ENCODE results near the gene FMNL1.

FMNL1 gene

DNA sequence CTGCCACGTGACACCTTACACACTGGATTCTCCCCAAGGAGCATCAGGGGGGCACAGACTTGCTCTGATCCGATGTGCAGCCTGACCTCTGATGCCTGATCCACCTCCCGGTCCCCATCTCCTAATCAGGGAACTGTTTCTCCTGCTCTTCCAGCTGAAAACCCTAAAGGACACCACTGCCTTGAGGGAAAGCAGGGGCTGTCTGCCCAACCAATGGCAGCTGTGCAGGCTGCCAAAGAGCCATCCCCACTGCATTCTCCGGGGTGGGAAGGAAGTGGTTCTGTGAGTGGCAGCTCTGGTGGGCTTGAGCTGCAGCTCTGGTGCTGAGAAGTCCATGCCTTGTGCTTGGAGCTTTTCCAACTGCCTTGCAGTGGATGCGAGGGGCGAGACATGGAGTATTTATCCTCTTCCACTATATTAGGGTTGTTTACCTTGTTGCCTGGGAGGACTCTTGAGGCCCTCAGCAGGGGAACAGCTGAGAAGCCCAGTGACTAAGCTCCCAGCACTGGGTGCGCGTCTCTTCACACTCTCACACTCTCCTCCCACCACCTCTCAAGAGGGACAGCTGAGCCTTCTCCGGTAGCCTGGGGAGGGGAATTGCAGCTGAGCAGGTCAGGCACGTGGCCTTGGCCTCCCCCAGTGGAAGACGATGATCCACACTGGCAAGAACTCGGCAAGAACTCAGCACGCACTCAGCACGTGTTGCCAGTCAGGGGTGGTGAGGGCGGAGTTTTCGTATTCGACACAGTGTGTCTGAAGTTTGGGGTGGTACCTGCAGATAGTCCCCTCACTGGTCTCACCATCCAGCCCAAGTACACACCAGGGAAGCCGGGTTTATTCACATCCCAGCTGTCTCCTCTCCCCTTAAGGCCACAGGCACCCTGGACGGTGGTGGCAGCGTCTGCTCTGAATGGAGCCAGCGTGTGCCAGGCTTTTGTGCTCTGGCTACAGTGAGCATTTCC is 61.3 kb downstream of the FMNL1 start:
- DNase-seq (ENCODE audit: low read depth in 2 of 2) = no peak

DNA sequence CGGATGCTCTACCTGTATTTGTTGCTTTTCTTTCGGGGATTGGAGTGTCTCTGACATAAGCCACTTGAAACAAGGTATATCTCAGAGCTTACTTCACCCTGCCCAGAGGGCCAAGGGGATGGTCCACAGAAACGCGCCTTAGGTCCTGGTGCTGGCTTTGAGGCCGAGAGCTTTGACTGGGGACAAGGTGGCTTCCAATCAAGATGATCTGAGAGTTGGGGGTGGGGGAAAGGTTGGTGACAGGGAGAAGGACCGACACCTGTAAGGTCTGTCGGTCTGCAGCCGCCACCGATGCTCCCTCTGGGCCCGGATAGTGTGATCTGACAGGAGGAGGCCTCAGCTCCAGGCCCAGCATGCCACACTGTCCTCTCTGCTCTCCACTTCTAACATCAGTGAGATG is 62.0 kb downstream of the FMNL1 start:
- no peak for DNase-seq (ENCODE audit: low read depth in 2 of 2)

DNA sequence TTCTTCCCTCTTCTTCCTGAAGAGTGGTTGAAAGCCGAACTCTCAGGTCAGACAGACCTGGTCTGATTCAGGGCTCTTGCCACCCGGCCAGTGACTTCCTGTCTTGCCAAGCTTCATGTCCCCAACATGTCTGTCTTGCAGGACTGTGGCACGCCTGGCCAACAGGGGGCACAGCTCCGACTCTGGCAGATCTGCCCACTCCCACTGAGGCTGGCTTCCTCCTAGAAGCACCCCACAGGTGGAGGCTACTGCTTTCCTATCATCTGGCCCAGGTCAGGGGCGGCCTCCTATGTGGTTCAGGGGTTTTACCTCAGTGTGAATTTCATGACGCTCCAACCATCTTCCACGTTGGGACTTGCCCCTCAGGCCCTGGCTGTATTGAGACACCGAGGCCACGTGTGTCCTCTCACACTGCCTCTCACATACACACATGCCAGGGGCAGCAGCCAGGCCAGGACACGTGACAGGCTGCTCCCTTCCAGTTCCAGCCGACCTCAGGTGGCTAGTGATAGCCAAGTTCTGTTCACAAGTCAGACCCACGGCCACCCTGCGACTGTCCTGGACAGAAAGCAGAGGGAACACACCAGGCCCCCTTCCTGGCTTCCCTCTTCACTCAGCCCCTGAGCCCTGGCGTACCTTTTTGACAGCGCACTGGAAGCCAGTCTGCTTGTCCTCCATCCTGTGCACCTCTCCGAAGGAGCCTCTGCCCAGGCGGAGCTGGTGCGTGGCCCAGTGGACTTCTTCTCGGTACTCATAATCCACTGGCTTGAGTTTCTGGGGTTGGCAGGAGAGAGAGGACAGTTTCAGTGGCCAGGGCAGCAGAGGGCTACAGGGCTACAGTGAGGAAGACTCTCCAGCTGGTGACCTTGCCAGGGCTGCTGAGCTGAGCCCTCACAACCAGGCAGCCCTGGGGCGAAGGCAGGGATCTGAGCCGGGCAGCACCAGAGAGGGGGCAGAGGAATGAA is 62.8 kb downstream of the FMNL1 start:
- DNase-seq (ENCODE audit: low read depth in 2 of 2) = no peak

DNA sequence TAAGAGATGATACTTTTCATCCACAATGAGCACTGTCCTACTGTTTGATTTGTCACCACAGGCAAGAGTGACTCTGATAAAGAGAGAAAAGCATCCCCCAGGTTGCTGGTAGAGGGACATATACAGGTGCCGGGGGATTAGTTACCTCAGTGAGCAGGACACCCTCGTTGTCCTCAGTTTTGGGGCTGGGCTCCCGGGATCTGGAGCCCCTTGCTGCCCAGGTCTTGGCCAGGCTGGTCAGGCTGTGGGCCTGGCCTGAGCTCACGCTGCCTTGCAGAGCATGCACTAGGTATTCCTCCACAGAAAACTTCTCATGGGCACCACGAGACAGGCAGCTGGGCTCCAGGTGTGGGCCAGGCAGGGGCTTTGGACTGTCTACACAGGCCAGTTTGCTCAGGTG is 64.6 kb downstream of the FMNL1 start:
- DNase-seq (ENCODE audit: low read depth in 2 of 2) = no peak

DNA sequence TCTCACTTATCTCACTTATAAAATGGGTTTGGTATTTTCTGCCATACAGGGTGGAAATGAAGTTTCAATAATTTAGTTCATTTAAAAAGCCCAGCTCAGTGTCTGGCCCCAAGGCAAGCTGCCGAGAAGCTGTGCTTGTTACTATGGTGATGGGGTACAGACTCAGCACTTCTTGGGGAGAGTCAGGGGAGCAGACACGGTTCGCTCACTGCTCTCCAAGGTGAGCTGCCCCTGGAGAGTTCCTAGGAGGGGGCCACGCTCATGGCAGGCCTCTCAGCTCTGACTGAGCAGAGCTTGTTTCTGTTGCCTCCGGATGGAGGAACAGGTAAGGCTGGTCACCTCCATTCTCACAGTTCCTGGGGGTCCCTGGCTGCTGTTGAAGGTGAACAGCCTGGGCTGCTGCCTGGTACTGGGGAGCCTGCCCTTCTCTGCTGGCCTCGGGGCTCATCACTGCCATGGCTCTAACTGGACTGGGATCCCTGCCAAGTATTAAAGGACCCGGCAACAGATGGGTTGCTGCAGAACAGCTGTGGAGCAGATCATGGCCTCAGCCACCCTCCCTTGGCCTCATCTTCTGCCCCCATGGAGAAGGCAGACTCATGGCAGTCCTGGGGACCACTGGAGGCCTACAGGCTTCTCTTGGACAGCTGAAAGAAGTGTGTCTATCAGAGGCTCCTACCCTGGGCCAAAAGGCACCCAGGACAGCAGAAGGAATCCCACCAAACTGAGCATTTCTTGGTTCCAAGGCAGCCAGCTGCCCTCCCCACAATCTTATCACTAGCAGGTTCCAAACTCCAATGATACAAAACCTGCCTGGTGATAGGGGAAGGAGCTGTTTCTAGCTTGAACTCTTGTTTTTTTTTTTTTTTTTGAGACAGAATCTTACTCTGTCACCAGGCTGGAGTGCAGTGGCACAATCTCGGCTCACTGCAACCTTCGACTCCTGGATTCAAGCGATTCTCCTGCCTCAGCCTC is 66.1 kb downstream of the FMNL1 start:
- no peak for DNase-seq (ENCODE audit: low read depth in 2 of 2)

DNA sequence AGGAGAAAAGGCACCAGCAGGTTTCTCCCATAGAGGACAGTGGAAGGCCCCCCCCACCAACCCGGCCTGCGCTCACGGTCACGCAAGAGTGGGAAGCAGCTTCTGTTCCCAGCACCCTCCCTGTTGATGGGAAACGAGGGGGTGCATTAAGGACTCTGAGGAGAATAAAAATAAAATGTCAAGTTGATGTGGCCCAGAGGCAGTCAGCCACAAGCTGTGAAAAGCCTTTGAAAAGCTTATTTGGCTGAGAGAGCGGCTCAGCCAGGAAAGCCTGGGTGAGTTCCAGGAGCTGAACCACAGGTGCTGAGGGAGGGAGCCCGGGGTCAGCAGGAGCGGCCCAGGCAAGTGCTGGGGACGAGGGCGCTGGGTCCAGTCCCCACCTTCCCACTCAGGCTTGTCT is 67.1 kb downstream of the FMNL1 start:
- DNase-seq (ENCODE audit: low read depth in 2 of 2) = no peak

DNA sequence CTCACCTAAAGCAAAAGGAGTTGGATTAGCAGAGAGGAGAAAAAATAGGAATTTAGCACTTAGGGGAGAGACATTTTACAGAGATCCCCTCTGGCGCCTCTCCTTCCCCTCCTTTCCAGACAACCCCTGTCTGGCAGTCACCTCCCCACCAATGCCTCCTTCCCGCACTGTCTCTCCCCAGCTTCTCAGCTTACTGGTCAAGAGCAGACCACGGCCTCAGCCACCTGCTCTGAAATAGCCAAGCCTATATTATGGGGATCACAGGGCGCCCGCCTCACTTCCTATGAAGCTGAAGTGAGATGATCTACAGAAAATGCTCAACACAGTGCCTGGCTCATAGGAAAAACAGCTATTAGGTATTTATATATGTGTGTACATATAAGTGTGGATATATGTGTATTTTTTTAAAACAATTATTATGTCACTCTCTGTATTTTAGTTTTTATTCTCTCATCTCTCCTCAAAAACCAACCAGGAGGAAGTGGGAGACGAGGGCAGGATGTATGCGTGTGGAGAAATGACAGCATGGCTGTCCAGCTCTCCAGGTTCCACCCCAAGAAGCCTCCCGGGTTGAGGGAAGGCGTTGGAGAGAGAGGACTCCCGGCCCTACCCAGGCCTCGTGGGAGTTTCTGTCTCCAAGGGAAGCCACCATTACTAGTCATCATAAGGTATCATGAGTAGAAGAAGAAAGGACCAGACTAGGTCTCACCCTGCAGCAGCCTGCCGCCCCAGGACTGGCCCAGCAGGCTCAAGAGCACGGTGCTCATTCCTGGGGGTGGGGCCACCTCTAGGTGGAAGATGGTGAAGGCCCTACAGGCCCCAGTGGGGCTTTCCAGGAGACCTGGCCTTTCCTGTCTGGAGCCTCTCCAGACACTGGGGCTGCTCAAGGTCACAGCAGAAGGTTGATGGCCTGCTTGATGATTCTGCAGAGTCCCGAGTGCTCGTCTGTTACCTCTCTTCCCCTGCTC is 67.9 kb downstream of the FMNL1 start:
- DNase-seq (ENCODE audit: low read depth in 2 of 2) = no peak

DNA sequence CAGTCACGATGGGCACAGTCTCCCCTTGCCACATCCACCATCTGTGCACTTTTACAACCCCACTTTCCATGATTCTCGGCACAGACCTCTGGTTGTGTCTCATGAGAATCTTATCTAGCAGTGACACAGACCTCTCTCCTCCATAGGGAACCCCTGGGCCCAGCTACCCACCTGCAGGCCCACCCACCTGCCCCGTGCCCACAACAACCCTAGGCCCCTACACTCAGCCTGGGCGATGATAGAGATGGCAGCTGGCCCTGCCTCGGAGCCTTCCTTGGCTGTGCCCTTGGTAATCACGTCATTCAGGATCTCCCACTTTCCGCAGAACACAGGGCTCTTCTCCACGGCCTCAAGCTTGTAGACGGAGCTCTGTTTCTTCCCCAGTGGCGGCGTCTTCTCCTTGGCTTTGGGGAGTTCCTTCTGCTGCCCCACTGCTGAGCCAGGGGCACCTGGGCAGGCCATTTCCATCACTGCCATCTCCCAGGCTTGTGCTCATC is 68.6 kb downstream of the FMNL1 start:
- no peak for DNase-seq (ENCODE audit: low read depth in 2 of 2)

DNA sequence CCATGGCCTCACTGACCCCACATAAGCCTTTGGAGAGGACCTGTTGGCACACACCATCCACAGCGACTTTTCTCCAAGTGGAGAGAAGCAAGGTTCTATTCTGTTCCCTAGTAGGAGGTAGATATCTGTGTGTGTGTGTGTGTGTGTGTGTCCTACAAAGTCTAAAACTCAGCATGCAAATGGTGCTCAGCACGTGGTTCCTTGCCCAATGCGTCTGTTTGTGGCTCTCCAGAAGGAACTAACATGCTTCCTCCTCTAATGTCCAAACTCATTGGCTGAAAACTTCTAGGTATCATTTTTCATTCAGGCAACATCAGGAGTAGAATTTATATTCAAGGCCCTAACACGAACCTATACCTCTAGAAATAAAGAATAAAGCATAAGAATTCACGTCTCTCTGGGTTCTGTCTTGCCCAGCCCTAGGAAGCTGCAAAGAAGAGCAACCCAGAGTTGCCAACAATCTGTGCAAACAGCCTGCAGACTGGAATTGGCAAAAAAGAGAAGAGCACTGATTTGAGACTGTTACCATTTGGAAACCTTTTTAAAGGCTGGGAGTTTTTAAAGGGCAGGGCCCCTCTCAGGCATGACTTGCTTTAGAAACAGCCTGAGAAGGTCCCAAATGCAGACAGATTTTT is 69.6 kb downstream of the FMNL1 start:
- no peak for DNase-seq (ENCODE audit: low read depth in 2 of 2)

DNA sequence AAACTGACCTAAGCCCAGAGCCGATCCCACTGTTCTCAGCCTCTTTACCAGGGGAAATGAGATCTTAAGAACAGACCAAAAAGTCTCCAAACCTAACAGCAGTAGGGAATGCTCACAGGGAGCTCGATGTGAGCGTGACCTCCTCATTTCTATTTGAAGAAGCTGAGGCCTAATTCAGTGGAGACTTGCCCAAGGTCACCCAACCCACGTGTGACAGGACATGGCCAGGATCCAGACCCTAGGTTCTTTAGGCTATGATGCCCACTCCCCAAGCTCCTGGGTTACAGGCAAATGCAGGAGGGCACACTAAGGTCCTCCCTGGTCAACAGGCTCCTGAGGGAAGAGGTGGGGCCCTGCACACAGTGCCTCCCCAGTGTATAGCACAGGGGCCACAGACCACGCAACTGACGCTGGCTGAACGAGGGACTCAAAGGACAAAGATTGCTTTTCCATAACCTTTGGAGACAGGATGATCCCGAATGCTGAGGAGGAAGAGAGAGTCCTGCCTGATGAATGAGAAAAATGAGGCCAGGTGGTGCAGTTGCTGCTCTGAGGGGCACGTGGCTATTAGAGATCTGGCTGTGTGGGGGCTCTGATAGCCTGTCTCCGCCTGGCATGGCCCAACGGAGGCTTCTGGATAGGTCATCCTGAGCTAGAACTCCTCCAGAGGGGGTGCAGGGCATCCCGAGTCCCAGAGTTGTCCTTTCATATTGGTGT is 71.2 kb downstream of the FMNL1 start:
- DNase-seq (ENCODE audit: low read depth in 2 of 2) = no peak

DNA sequence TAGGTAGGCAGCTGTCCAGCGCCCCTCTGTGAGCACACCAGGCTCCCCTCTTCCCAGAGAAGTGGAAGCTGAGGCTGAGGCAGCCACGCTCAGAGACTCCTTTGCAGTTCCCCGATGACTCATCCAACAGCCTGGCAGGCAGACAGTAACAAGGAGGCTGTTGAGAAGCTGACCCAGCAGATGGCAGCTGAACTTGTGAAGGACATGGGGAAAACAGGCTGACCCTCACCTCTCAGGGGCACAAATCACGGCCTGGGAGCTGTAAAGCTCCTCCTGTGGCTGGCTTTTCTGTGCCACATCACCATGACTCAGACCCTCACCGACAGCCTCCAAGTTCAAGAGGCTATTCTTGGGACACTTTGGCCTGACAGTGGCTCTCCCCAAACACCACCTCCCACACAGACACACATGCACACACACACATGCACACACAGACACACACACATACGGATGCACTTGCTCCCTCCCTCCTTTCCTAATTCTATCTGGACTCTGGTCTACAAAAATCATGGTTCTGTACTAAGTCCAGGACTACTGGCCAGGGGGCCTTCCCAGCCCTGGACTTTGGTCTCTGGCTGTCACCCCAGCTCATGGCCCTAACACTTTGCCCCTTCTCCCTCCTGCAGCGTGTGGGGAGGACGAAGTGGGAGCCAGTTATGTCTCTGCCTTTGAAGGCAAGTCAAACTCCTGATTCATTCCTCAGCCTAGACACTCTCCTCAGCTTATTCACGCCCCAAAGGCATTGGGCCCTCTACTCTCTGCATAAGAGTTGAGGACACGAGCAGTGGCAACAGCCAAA is 71.9 kb downstream of the FMNL1 start:
- DNase-seq (ENCODE audit: low read depth in 2 of 2) = no peak

DNA sequence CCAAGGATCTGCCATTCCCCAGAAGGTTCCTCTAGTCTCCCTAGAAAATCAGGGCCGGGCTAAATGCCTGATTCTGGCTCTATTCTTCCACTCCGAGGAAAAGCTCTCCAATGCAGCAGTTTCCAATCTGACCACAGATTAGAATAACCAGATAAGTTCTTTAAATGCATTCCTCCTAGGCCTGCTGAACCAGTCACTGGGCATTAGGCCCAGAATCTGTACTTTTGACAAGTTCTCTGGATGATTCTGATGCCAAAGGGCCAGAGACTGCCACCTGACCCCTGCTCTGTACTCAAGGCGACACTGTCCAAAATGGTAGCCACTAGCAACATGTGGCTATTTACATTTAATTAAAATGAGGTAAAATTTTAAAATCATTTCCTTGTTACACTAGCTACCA is 72.8 kb downstream of the FMNL1 start:
- DNase-seq (ENCODE audit: low read depth in 2 of 2) = no peak

DNA sequence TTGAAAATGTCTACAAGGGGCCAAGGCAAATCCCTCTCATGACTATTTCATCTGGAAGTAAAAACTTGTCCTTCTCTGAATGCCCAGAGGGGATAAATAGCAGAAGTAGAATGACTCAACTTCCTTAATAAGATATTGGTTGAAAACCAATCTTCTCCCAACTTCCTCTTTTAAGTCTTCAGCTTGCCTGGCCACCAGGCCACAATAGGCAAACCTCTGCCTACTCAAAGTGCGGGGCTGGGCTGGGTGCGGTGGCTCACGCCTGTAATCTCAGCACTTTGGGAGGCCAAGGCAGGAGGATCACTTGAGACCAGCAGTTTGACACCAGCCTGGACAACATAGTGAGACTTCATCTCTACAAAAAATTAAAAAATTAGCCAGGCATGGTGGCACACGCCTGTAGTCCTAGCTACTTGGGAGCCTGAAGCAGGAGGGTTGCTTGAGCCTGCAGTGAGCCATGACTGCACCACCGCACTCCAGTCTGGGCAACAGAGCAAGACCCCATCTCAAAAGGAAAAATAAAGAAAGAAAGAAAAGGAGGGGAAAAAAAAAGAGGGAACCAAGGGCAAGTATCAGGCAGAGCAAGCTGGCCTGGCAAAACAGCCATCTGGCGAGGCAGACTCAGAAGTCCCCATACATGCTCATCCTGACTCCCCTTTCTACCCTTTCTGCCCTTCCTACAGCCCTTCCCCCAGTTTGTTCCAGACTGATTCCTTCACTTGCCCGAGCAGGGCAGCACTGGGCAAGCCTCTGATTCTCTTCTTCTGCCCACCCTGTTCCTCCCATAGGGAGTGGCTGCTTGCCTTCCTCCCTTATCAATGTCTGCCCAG is 74.5 kb downstream of the FMNL1 start:
- no peak for DNase-seq (ENCODE audit: low read depth in 2 of 2)

DNA sequence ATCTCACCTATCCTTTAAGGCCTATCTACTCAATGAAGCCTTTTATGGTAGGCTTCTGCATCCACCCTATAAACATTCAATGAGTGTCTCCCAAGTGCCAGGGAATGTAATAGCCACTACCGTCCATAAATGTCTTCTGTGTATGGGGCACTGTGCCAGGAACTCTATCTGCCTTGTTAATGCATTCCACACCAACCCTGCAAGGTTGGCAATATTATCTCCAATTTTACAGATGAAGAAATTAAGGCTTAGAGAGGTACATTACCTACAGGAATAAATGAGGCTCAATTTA is 75.1 kb downstream of the FMNL1 start:
- DNase-seq (ENCODE audit: low read depth in 2 of 2) = no peak

All from stimulated activated CD8-positive, alpha-beta memory T cell treated with anti-CD3 and anti-CD28 coated beads, Interleukin-15, amount 100 ng/mL, for 4 hours (primary cell).